Stimulated activated CD4-positive, alpha-beta T cell treated with anti-CD3 and anti-CD28 coated beads, Interleukin-2, amount 100 ng/mL, for 48 hours (primary cell): ENCODE data around the gene ERBB4.

Source experiments
- DNase-seq, 2 donors: peaks; one replicate each; pipeline ENCODE4 v3.0.0-alpha.2; 2020

Gene ERBB4

DNA sequence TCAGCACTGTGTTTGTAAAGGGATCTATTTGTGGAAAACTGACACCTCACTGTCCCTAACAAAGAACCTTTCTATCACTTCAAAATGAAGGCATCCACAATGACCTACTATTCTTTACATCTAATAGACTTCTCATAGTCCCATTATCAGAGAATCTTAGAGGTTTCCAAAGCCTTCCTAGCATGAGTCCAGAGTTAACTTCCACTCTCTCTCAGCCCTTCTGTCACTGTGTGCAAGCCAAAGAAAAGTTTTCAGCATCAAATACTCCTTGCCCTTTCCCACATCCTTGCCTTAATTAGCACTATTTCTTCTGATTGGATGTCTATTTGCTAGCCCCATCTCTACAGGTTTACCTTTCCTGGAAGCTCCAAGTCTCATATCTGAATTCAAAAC lies 178.5 kb downstream of the ERBB4 start:
- DNase-seq = no peak

DNA sequence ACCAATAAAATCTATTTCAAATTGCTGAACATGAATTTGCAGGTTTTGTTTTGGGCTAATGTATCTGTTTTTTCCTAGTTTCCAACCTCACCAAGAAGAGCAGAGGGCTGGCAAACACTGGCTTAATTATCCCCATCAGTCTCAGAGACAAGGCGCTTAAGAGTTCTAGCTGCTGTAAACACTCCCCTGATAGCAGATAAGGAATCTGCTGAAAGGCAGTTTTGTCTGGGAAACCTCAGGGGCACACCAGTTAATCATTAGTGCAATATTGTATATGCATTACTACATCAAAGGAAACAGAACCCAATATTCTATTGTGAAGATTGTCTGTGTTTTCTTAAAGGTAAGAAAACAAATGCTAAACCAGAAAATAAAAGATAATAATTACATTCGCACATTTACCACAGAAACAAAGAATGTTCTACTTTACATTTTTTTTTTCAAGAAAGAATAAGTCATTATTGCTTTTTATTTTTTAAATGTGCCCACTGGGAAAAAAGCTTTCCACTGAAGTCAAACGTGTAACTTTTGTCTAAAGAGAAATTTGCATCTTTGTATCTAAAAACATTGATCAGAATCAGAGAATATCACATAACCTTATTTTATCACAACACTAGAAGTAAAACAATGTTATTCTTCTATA lies 179.1 kb downstream of the ERBB4 start:
- DNase-seq = no peak

DNA sequence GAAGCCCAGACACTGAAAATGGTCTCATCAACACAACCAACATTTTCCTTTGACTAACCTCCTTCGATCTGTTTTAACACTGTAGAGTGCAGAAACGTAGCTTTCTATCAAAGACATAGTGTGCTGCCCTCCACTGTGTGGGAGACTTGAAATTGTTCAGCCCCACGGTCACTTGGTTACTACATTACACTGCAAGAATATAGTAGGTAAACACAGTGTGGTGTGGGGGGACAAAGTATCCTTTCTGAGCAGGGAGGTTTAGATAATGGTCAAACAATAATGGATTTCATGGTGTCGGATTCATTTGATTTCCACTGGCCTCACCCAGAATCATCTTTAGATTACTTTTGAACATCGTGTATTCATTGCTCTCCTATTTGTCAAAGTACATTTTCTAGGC lies 181.0 kb downstream of the ERBB4 start:
- no peak for DNase-seq

DNA sequence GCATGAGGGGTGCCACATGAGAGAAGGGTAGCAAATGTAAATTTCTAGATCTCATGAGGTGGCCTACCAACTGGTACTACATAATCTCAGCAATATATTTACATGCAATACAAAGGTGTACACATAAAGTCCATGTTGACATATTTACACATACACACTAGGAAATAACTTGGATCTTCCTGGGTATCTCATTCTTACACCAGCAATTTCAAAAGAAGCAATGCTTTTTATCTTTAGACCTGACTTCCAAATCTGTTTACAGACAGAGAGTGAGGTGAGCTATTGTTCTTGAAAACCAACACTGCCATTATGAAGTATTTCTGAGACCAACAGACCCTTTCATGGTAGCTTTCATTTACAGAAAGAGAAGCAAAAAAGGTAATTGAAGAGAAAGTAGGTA lies 184.2 kb downstream of the ERBB4 start:
- DNase-seq = no peak

GRCh38 chr2:212348501-212348900 lies 190.1 kb downstream of the ERBB4 start:
- no peak for DNase-seq

DNA sequence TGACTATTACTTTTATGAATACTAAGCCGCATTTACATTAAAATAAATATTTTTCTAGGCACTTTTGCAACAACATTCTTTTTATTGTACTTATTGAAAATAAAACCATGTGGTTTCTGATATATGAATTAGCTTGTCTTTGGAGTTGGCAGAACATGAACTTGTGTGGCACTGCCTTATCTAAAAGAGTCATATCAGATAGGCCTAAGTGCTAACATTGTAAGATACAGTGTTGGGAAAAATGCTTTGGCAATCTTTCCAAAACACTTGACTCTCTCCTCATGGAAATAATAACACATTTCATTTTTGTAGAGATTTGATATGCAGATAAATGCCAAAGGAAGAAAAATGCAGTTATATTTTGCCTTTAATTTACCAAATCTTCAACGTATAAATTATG lies 191.7 kb downstream of the ERBB4 start:
- DNase-seq = no peak

DNA sequence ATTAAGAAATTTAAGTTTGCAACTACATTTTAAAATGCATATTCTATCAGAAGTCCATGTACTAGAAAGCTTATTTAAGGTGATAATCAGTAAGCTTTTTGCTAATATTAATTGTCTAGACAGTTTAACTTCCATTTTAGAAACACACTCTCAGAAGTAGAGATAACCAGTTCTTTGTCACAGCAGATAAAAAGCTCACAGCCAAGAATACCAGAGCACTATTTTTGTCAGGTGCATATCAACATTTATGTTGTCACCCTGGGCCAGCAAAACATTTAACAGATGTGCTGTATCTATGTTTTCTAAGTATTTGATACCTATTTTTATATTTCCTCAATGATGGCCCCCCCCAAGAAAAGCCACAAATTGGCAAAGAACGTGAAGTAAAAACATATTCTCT lies 192.6 kb downstream of the ERBB4 start:
- DNase-seq = no peak

DNA sequence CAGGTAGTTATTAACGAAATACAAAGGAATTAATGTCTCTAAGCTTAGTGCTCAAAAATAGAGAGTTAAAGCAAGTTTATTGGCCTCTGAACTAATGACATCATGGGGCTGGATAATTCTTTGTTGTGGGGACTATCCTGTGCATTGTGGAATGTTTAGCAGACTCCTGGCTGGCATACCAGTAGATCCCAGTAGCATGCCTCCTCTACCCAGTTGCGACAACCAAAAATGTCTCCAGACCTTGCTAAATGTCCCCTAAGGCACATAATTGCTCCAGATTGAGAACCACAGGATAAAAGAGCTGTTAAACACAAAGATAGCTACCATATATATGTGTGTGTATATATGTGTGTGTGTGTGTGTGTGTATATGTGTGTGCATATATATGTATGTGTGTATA lies 194.5 kb downstream of the ERBB4 start:
- DNase-seq = no peak

DNA sequence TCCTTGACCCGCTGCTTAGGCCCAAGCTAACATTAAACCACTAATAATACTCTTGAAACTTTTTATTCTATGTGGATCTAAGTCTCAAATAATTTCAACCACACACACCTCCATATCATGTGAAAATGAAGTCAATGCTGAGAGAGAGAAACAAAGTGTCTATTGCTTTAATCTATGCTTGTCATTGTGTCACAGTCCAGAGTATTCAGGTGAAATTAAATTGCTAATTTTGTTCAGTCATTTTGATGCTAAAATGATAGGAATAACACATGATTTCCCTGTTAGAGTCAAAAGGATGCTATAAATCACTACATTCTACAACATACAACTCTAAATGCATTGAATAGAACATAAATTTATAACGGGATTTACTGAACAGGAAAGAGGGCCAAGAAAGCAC lies 195.4 kb downstream of the ERBB4 start:
- DNase-seq = no peak

GRCh38 chr2:212337486-212338343 lies 200.9 kb downstream of the ERBB4 start:
- DNase-seq = no peak

DNA sequence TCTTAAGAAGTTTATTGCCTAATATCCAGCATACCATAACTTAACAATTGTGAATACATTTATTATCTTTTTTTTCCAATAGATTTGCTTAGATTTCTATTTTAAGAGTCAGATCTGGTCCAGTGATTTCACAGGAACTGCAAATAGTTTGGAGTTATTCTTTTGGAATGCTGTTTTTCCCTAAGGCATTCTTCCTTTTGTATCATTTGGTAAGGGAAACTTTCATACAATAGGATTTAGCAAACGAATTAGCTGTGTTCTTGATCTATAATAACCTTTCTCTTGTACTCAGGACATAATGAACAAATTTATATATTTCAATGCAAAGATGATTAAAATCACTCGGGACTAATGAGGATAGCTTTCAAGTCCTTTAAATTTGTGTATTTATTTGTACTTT lies 201.6 kb downstream of the ERBB4 start:
- no peak for DNase-seq

DNA sequence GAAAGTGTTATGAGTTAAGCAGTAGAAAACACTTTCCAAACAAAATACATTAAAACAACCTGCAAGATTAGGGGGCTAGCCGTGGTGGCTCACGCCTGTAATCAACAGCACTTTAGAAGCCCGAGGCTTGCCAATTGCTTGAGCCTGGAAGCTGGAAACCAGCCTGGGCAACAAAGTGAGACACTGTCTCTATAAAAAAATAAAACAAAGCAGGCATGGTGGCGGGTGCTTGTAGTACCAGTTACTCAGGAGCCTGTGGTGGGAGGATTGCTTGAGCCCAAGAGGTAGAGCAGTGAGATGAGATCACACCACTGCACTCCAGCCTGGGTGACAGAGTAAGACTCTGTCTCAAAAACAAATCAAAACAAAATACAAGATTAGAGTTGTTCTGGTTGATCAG lies 208.3 kb downstream of the ERBB4 start:
- no peak for DNase-seq

DNA sequence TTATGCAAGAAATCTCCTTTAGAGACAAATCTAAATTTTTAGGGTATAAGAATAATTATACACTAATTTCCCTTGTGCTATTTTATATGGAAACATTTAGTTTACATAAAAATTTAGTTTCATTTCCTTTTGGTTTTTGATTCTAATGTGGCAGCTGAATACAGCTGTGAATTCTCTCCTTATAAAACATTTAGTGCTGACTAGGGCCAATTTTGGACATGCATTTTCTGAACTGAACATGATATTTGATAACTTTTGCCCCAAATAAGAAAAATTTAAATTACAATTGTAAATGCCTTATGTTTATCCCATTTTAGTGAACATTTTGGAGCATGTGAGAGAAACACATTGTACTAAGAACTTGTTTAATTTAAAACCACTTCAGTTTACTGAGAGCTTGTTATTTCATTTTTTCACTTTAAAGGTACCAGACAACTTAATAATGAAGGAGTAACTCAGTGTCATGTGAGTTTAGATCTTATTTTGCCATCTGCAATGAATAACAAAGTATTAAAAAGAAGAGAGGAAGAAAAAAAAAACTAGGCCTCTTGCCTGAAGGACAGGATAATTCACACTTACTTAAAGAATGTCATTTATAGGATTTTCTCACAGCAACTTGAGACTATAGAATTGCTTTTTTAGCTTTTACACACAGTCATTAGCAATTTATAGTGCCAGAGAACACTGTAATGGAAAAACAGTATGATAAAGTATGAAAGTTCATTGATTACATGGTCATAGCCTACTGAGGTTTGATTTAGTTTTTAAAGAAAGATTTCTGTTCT lies 209.7 kb downstream of the ERBB4 start:
- no peak for DNase-seq

- DNase-seq = no peak
These were observed 210.5 kb downstream of the ERBB4 start for GRCh38 chr2:212328136-212328535.

DNA sequence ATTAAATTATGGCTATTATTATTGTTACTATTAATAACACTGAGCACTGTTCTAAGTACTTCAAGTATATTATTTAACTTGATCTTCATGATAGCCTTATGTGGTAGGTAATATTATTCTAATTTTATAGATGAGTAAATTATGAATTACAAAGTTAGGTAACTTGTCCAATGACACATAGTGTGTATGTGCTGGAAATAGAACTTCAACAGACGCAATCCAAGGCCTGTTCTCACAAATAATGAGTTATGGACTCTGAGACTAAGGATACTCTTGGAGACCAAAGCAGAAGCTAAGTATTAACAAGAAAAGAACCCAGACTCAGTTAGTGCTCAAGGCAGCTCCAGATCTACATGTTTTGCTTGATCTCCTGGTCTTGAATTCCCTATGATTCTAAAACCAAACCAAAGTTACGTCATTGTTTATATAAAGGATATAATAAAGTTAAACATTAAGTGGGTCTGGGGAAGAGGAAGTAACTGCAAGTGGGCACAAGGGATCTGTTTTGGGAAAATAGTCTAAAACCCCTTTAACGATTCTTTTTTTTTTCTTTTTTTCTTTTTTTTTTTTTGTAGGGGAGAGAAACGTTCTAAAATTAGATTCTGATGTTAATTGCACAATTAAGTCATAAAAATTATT lies 211.3 kb downstream of the ERBB4 start:
- no peak for DNase-seq

- DNase-seq = no peak
These were observed 220.0 kb downstream of the ERBB4 start for GRCh38 chr2:212318636-212319035.

DNA sequence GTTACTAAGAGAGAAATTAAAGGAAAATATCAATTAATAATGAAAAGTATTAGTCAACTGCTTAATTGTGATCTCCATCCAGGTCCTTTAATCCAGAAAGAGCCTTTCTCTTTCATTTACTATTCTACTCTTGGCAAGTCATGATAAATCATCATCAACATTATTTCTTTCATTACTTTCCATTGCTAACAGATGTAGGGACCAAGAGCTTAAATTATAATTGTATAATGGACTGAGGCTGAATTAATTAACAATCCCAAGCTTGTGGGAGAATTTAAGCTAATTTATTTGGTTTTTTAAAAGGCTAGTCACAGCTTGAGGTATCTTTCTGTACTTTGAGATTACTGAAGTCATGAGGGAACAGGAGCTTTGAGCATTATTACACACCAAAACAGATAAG lies 223.9 kb downstream of the ERBB4 start:
- no peak for DNase-seq

- DNase-seq = no peak
These were observed 226.7 kb downstream of the ERBB4 start for GRCh38 chr2:212311807-212312404.

DNA sequence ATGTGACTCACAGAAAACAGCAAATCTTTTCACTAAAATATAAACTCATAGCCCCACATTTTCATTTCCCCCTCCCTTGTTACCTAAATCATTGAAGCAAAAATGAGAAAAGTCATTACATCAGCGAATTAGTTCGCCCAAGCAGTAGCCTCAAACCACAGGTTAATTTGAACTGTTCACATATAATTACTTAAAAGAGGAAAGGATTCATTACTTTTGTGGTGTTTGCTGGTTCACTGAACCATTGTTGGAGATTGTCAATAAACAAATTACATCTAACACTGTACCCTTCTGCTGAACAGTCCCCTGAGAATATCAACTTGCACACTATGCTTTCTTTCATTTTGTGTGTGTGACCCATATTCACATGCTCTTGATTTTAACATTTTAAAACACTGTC lies 238.7 kb downstream of the ERBB4 start:
- DNase-seq = no peak

DNA sequence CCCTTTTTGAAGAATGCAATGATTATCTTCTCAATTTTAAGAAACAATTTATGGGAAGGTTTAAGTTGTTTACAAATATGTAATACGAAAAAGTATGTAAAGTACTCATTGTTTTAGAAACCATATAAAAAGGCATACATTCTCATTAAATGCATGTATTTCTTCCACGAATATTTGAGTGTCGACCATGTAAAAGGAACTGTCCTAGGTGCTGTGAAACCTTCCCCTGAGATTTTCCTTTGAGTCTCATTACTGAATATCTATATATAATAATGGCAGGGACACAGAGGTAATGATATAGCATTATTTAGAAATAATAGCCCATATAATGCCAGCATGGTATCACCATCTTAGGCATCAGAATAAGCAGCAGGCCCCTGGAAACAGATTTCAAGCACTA lies 239.3 kb downstream of the ERBB4 start:
- no peak for DNase-seq

- no peak for DNase-seq
These were observed 243.0 kb downstream of the ERBB4 start for GRCh38 chr2:212295571-212295970.

DNA sequence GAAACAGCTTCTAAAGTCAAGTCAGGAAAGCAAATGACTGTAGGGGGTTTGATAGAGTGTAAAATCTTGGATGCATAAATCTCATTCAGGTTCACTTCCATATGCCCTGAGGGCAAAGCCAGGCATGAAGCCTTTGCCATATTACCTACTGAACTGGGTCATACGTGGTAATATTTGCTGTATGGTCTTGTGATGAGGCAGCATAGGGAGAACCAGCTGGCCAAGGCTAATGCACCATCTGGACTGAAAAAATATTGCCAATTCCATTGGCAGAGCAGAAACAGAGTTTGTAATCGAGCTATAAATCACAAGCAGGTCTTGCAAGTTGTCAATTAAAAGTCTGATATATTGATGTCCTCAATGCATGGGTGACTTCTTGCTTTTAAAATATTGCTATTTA lies 243.8 kb downstream of the ERBB4 start:
- DNase-seq = no peak

DNA sequence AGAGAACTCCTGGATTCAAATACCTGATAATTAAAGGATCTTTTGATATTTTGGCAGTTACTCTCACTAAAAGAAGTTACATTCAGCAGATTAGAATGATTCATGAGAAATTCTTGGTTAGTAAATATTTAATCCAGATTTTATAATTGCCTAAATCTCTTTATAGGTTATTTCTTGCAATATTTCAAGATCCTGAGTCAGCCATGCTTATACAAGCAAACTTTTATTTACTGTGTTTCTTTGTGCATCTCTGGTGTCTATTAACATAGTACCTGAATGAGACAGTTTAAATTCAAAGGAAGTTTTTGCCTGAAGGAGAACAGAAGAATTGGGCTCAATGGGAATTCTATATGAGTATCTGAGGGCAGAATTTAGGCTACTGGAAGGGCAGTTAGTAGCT lies 249.3 kb downstream of the ERBB4 start:
- no peak for DNase-seq
